GM12878 (cell line): ENCODE measurements around the gene MACROD2. TPM values are rescaled to one million over a fixed set of nuclear protein-coding genes. Genes with fewer than 3 reads are reported as not detected.

Source experiments
- ATAC-seq: fragments of 200-7000 bp; cut with Tn5 transposase; 3 replicates; pipeline ENCODE4 v1.9.1; 2020; ENCODE audit warnings: mild to moderate bottlenecking, moderate library complexity
- BruUV-seq: library from RNA; stranded (reverse); fragments of 400-500 nt; replicated peaks from 2 replicates; lab custom pipeline; 2021; lab: Mats Ljungman, UMichigan
- CTCF ChIA-PET: fragments of 300-600 bp; sonication (Branson Sonifier 250); formaldehyde crosslinking; extraction: SDS; loops from one replicate; lab custom pipeline; 2021; ENCODE audit warnings: inconsistent platforms; lab: Yijun Ruan, JAX
- POLR2A ChIA-PET: fragments of 350-600 bp; formaldehyde crosslinking; extraction: SDS; loops from one replicate; lab custom pipeline; 2021; ENCODE audit warnings: inconsistent platforms; lab: Charles Lee
- RAD21 ChIA-PET: fragments of 300-600 bp; sonication (Branson Sonifier 250); formaldehyde crosslinking; loops from one replicate; lab custom pipeline; 2023; ENCODE audit warnings: antibody characterized with exemption; ENCODE audit not compliant: unreplicated experiment; lab: Charles Lee
- SMC1A ChIA-PET: fragments of 300-600 bp; sonication (Branson Sonifier 250); formaldehyde crosslinking; loops from one replicate; lab custom pipeline; 2023; ENCODE audit not compliant: unreplicated experiment, uncharacterized antibody; lab: Charles Lee
- DNase-seq: peaks from one replicate; pipeline ENCODE4 v3.0.0-alpha.2; 2011; ENCODE audit warnings: low read depth, low spot score
- FAIRE-seq: peaks from 3 replicates; lab custom pipeline; 2011; peaks lifted over from hg19 to GRCh38; lab: Jason Lieb, UNC
- H2AFZ ChIP-seq: 2 replicates; pipeline ENCODE4 v1.6.0; 2011; ENCODE audit warnings: low read depth, low read length, control low read depth; ENCODE audit not compliant: control insufficient read depth
- H3K27ac ChIP-seq: 2 replicates; pipeline ENCODE4 v1.5.1; 2011; ENCODE audit warnings: control low read depth; ENCODE audit not compliant: control insufficient read depth, insufficient read depth
- H3K27me3 ChIP-seq, 2 experiments: replicated peaks in 1 of 2; 2 replicates each; pipeline versions ENCODE4 v1.6.0 to v1.6.1; 2011; ENCODE audit warnings: low read length in 1 of 2; ENCODE audit not compliant: control insufficient read depth in 2 of 2, insufficient read depth in 2 of 2
- H3K36me3 ChIP-seq, 2 experiments: 2 replicates each; pipeline ENCODE4 v1.5.1; 2011; ENCODE audit warnings: low read length in 1 of 2; ENCODE audit not compliant: control insufficient read depth in 2 of 2, insufficient read depth in 2 of 2
- H3K4me1 ChIP-seq: 2 replicates; pipeline ENCODE4 v1.6.1; 2011; ENCODE audit warnings: mild to moderate bottlenecking, low read length, moderate library complexity, mixed read lengths; ENCODE audit not compliant: control insufficient read depth, insufficient read depth
- H3K4me2 ChIP-seq: 2 replicates; pipeline ENCODE4 v1.6.0; 2011; ENCODE audit warnings: control low read depth; ENCODE audit not compliant: control insufficient read depth, insufficient read depth
- H3K4me3 ChIP-seq: fragments of 200-600 bp; sonication (generic); 2 replicates; pipeline ENCODE4 v1.5.1; 2016
- H3K79me2 ChIP-seq: 2 replicates; pipeline ENCODE4 v1.6.0; 2011; ENCODE audit warnings: low read length; ENCODE audit not compliant: control insufficient read depth, insufficient read depth
- H3K9ac ChIP-seq: 2 replicates; pipeline ENCODE4 v1.8.0; 2011; ENCODE audit warnings: low read length, control low read depth, mixed read lengths; ENCODE audit not compliant: control insufficient read depth, insufficient read depth
- H3K9me3 ChIP-seq: replicated peaks from 3 replicates; pipeline ENCODE4 v1.5.1; 2011; ENCODE audit warnings: mild to moderate bottlenecking, low read length; ENCODE audit not compliant: control insufficient read depth, insufficient read depth
- H4K20me1 ChIP-seq: 2 replicates; pipeline ENCODE4 v1.6.0; 2011; ENCODE audit not compliant: control insufficient read depth, insufficient read depth
- ATF3 ChIP-seq: IDR thresholded peaks from 2 replicates; pipeline ENCODE4 v1.6.1; 2011; ENCODE audit warnings: low read depth, mild to moderate bottlenecking, low read length, moderate library complexity, borderline replicate concordance; ENCODE audit errors: extremely low read depth
- BCL11A ChIP-seq: IDR thresholded peaks from 2 replicates; pipeline ENCODE4 v1.6.1; 2011; ENCODE audit warnings: low read depth, low read length
- CEBPB ChIP-seq, 2 experiments: fragments of 150-350 bp in 1 of 2; IDR thresholded peaks; 2 replicates each; pipeline ENCODE4 v1.6.1; 2012 to 2014; ENCODE audit warnings: low read depth in 2 of 2, low read length in 2 of 2, borderline replicate concordance in 1 of 2, inconsistent platforms in 1 of 2
- CTCF ChIP-seq, 3 experiments: IDR thresholded peaks in 2 of 3; conservative IDR thresholded peaks in 1 of 3; 2 replicates each; pipeline ENCODE4 v1.5.1; 2011; ENCODE audit warnings: low read depth in 3 of 3, low read length in 3 of 3, mild to moderate bottlenecking in 3 of 3, control low read depth in 2 of 3, moderate library complexity in 2 of 3, inconsistent platforms in 1 of 3, mixed read lengths in 1 of 3; ENCODE audit not compliant: control insufficient read depth in 2 of 3, insufficient read depth in 1 of 3; ENCODE audit errors: extremely low read depth in 1 of 3
- DPF2 ChIP-seq: fragments of 450-650 bp; IDR thresholded peaks from 2 replicates; pipeline ENCODE4 v1.6.1; 2017; ENCODE audit warnings: mild to moderate bottlenecking
- HDAC6 ChIP-seq: fragments of 200-600 bp; sonication (generic); IDR thresholded peaks from one replicate; pipeline ENCODE4 v1.8.0; 2017; ENCODE audit warnings: antibody characterized with exemption; ENCODE audit not compliant: unreplicated experiment
- KLF5 ChIP-seq: fragments of 450-650 bp; IDR thresholded peaks from 2 replicates; pipeline ENCODE4 v1.6.1; 2014; ENCODE audit warnings: mild to moderate bottlenecking; ENCODE audit not compliant: partially characterized antibody
- MEF2B ChIP-seq: fragments of 450-650 bp; IDR thresholded peaks from 2 replicates; pipeline ENCODE4 v1.6.1; 2018; ENCODE audit warnings: mild to moderate bottlenecking, moderate library complexity; ENCODE audit not compliant: partially characterized antibody, poor library complexity, severe bottlenecking
- NFXL1 ChIP-seq: fragments of 450-650 bp; IDR thresholded peaks from 2 replicates; pipeline ENCODE4 v1.6.1; 2017; ENCODE audit warnings: antibody characterized with exemption, mild to moderate bottlenecking, borderline replicate concordance
- NR2C1 ChIP-seq: fragments of 450-650 bp; IDR thresholded peaks from 2 replicates; pipeline ENCODE4 v1.6.1; 2017; ENCODE audit warnings: antibody characterized with exemption, mild to moderate bottlenecking, moderate library complexity
- NR2F1 ChIP-seq: fragments of 450-650 bp; conservative IDR thresholded peaks from 2 replicates; pipeline ENCODE4 v1.6.1; 2017; ENCODE audit warnings: mild to moderate bottlenecking
- RAD51 ChIP-seq: fragments of 450-650 bp; IDR thresholded peaks from 2 replicates; pipeline ENCODE4 v1.6.1; 2016; ENCODE audit warnings: moderate library complexity, mild to moderate bottlenecking, inconsistent platforms
- RUNX3 ChIP-seq: IDR thresholded peaks from 2 replicates; pipeline ENCODE4 v1.6.1; 2012; ENCODE audit warnings: low read length, inconsistent platforms
- SMC3 ChIP-seq: IDR thresholded peaks from 2 replicates; pipeline ENCODE4 v1.6.1; 2011; ENCODE audit warnings: low read length, improper control_type of control experiment, borderline replicate concordance
- SRF ChIP-seq, 2 experiments: IDR thresholded peaks; 2 replicates each; pipeline ENCODE4 v1.6.1; 2011; ENCODE audit warnings: low read depth in 2 of 2, low read length in 2 of 2, mild to moderate bottlenecking in 1 of 2, moderate library complexity in 1 of 2
- TCF3 ChIP-seq: IDR thresholded peaks from 2 replicates; pipeline ENCODE4 v1.6.1; 2012; ENCODE audit warnings: low read depth, mild to moderate bottlenecking, low read length, borderline replicate concordance; ENCODE audit not compliant: insufficient read depth
- ZBTB4 ChIP-seq: fragments of 450-650 bp; formaldehyde crosslinking; IDR thresholded peaks from 2 replicates; pipeline ENCODE4 v1.4.0; 2022; ENCODE audit warnings: mild to moderate bottlenecking, moderate library complexity
- whole genome bisulfite sequencing: methylation state at CpG from one replicate; pipeline ENCODE4 v1.1.6; 2016; ENCODE audit warnings: low lambda C conversion rate; ENCODE audit not compliant: insufficient replicate concordance, insufficient coverage; ENCODE audit errors: missing lambda C conversion rate; 5-methylcytosine and 5-hydroxymethylcytosine counted together
- in situ Hi-C: fragments of 300-500 bp; cut with MboI; formaldehyde crosslinking; loops from 9 replicates; pipeline ENCODE4 v1.14.3; 2018; ENCODE audit warnings: mixed read lengths
- intact Hi-C: fragments of 100-400 bp; cut with micrococcal nuclease; formaldehyde crosslinking; loops from one replicate; pipeline ENCODE4 v1.14.2; 2022; ENCODE audit not compliant: unreplicated experiment
- polyA plus RNA-seq, 11 experiments: library from polyadenylated mRNA; depleted of rRNA in 4 of 11; unstranded in 6 of 11; stranded (reverse) in 5 of 11; fragments of >200 nt; fragmentation: Nextera tagmentation in 4 of 11; fragmentation: Illumina TruSeq in 1 of 11; extraction: Ambion mirVana in 4 of 11; extraction: Trizol in 1 of 11; gene quantifications; 1 replicate in 1 of 11; 2 replicates in 10 of 11; pipeline versions ENCODE4 v1.2.1 to v1.2.3, GENCODE V29; 2011 to 2016; ENCODE audit warnings: inconsistent platforms in 2 of 11, missing spikeins in 2 of 11, low read depth in 1 of 11
- total RNA-seq, 4 experiments: library from RNA; depleted of rRNA in 3 of 4; stranded (reverse); fragments of >200 nt in 3 of 4; fragmentation: Illumina TruSeq in 1 of 4; extraction: Trizol in 1 of 4; gene quantifications; 2 replicates each; pipeline versions ENCODE4 v1.2.1 to v1.2.3, GENCODE V29; 2013 to 2021

Gene MACROD2
- total and polyA plus RNA-seq, 10 of the 15 experiments (the other 5 are each of a cell fraction or from before 2014, with no cell fraction given) = 1.1 to 21.5 (median 2.2) TPM

DNA sequence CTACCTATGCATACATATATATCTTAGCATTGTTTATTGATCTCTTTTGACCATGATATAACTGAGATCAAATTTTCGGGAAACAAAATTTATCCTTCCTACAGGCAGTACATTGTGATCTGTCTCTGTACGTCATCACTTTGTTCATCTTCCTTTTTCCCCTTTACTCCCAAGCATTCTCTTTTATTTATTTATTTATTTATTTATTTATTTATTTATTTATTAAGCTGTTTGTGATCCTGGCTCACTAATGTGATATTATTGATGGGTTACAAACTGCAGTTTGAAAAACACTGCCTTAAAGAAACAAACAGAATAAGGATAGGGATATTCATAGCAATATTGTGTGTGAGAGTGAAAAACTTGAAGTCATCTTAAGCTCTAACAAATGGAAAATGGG, 51.2 kb downstream of the MACROD2 start:
- 66% methylated on average over 2 of the region's 2 CpGs for WGBS
- POLR2A ChIA-PET = no interaction called here
- Histone ChIP-seq H3K79me2 (no peaks in the 10 kb centered on the region), H3K4me2 (no peak overlapping the region), H3K36me3 (no peaks in the 10 kb centered on the region), H3K4me3 (no peak overlapping the region), H3K27ac (no peak overlapping the region), H3K27me3 (no peaks in the 10 kb centered on the region), H2AFZ (no peak overlapping the region), H3K9me3 (no peaks in the 10 kb centered on the region), H3K4me1 (no peaks in the 10 kb centered on the region)
- in situ Hi-C loops = no loop called here
- RAD21 ChIA-PET = no interaction called here
- BruUV-seq = no TSS peak
- SMC1A ChIA-PET = interaction anchor here (0.7 to 1.3 kb wide), 2 partner anchors 15 to 225 kb away, joined by 3 read pairs; no protein-coding TSS in a partner anchor
- DNase-seq = no peak
- no peak for TF ChIP-seq HDAC6
- TF ChIP-seq KLF5 = no peak
- no peak for TF ChIP-seq ZBTB4
- no peak for TF ChIP-seq NR2C1
- TF ChIP-seq RUNX3 = no peak
- no peak for TF ChIP-seq NR2F1
- TF ChIP-seq RAD51 = no peak
- TF ChIP-seq MEF2B = no peak
- no peak for TF ChIP-seq BCL11A
- no peak for TF ChIP-seq SMC3
- no peak for TF ChIP-seq CEBPB (IDR thresholded peaks at IDR 0.05; ENCODE audit: borderline replicate concordance in 1 of 2, low read depth in 2 of 2, low read length in 2 of 2)
- no peak for TF ChIP-seq ATF3
- no peak for TF ChIP-seq DPF2
- no peak for TF ChIP-seq TCF3
- no peak for TF ChIP-seq NFXL1
- no peak for TF ChIP-seq CTCF (IDR thresholded peaks at IDR 0.05 in 2 of 3, conservative IDR thresholded peaks at IDR 0.05 in 1 of 3; ENCODE audit: control insufficient read depth in 2 of 3, extremely low read depth in 1 of 3, insufficient read depth in 1 of 3, low read depth in 3 of 3, low read length in 3 of 3)
- no peak for TF ChIP-seq SRF (IDR thresholded peaks at IDR 0.05; ENCODE audit: low read depth in 2 of 2, low read length in 2 of 2)
- TF ChIP-seq, all 136 proteins: peak for 0
- Histone ChIP-seq H4K20me1 (no peaks in the 10 kb centered on the region), H3K9ac (no peak overlapping the region)
- CTCF ChIA-PET = no interaction called here
- intact Hi-C loops = no loop called here
- ATAC-seq (no peak), FAIRE-seq (no peak)
